Stromal cell of bone marrow (primary cell): ENCODE measurements around the gene WDR88.
"Not testable (repeated sequence)": the region's sequence is repeated elsewhere in the genome, so short reads cannot be mapped to it uniquely, and the experiment has no call there.

Source experiments
- DNase-seq: peaks from one replicate; pipeline ENCODE4 v3.0.0-alpha.2; 2012; ENCODE audit warnings: low read depth

WDR88 gene

DNA sequence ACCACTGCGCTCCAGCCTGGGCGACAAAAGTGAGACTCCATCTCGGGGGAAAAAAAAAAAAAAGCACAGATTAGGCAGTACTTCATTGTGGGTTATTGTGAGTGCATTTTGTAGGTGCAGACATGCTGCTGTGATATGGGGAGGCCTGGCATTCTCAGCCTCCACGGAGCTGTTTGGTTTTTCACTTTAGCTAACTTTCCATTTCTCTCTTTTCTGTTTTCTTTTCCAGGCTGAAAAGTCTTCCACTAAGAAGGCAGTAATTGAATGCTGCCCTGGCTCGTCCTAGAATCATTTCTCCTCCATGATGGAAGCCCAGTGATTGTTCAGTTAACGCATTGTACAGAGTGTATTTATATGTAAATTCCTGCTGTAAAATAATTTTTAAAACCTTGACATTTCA is 2.0 kb upstream of the WDR88 start:
- no peak for DNase-seq

DNA sequence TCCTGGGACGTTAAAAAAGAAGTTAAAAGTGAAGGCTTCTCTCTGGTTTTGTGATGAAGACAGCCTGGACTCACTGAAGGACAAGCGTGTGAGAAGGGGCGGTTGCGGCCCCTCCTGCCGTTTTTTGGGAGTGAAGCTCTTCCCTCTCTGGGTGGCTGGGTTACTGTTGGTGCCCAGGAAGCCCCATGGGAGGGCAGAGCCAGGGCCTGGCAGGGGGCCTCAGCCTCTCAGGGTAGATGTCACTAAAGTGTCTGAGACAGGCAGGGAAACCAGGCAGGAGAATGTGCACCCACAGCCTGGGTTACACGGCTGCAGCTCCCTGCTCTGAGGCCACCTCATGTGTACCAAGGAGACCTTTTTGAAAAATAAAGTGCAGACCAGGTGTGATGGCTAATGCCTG is 1.5 kb upstream of the WDR88 start:
- no peak for DNase-seq

DNA sequence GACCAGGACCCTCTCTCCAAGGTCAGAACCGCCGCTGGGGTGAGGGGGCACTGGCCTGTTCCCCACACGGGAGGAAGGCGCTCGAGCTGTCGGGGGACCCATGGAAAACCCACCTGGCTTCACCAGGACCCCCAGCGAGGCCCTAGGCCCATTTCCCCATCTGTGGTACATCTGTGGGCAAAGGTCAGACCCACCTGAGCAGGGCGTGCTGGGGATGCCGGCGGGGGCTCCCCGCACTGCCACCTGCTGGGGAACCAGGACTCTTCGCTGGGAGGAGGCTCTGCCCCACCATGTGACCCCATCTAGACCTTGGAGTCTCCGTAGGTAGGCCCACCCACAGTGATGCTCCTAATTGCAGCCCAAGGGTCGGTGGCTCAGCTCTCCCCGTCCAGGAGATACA is 511 bp downstream of the WDR88 start:
- DNase-seq, result no peak

DNA sequence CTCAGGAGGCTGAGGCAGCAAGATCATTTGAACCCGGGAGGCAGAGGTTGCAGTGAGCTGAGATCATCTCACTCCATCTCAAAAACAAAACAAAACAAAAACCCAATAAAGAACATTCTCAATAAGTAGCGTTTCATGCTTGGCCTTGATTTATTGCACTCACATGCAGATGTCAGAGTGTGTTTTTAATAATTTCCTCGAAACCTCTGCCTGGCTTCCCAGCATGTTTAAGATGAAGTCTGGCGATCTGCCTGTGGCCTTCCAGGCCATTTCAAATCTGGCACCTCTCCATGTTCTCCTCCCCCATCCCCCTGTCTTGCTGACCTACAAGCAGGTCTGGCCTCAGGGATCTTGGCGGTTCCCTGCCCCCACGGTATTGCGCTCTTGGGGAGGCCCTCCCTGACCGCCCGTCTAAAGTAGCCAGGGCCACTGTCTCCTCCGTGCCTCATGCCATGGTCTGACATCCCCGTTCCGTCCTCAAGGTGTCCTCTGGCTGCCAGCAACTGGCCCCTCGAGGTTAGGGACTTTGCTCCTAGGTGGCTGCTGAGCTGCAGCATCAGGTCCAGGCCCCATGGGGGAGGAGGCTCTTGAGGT is 1.6 kb downstream of the WDR88 start:
- DNase-seq, result no peak

DNA sequence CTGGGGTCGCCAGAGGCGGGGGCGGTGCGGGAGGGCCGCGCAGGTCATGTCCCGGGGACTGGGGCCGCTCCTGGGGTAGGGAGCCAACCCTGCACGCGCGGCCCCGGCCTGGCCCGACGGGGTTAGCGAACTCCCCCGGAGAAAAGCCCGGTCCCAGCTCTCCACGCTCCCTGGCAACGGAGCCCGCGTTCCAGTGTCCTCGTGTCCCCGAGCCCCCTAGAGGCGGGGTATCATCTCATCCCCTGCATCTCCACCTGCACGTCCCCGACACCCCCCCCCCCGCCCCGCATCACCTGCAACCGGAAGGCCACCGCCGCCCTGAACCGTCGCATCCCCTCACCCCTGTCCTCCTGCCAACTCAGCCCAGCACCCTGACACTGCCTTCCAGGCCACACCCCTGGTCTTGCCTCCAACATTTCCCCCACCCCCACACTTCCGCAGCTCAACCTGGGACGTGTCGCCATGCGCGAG is 2.7 kb downstream of the WDR88 start:
- DNase-seq, result no peak

DNA sequence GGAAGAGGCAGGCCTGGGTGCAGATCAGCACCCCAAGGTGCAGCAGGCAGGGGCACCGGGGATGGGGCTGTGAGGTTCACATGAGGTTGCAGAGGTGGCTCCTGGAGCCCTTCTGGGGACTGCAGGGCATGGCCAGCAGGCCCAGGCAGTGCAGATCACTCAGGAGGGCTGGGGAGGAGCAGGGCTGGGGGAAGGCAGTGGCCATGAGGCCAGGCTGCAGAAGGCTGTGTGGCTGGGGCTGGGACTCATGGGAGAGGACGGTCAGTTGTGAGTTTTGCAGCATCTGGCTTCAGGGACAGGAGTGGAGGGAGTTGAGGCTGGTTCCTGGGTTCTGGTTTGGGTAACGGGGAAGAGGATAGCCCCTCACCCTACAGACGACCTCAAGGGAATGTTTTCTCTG is 7.3 kb downstream of the WDR88 start:
- no peak for DNase-seq

DNA sequence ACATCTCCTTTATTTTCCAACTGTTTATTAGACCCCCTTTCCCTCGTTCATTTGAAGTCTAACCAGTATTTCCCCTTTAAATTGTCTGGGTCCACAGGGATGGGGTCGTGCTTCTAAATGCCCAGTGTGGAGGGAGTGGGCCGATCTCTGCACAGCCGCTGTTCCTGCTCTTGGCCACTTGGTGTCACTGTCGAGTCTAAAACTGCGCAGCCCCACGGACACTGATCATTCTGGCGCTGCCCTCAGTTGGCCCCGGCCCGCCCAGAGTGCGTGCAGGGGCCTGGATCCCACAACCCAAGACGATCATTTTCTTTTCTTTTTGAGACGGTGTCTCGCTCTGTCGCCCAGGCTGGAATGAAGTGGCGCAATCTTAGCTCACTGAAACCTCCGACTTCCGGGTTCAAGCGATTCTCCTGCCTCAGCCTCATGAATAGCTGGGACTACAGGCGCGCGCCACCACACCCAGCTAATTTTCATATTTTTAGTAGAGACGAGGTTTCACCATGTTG is 12.0 kb downstream of the WDR88 start:
- DNase-seq, result no peak

DNA sequence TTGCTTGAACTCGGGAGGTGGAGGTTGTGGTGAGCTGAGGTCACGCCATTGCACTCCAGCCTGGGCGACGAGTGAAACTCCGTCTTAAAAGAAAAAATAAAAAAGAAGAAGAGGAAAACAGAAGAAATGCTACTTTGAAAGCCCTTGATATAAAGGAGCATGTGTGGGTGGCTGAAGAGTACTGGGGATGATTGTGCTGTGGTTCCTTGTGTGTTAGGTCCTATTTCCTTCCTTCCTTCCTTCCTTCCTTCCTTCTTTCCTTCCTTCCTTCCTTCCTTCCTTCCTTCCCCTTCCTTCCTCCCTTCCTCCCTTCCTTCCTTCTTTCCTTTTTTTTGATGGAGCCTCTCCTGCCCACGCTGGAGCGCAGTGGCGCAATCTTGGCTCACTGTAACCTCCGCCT is 14.3 kb downstream of the WDR88 start:
- DNase-seq, result no peak

DNA sequence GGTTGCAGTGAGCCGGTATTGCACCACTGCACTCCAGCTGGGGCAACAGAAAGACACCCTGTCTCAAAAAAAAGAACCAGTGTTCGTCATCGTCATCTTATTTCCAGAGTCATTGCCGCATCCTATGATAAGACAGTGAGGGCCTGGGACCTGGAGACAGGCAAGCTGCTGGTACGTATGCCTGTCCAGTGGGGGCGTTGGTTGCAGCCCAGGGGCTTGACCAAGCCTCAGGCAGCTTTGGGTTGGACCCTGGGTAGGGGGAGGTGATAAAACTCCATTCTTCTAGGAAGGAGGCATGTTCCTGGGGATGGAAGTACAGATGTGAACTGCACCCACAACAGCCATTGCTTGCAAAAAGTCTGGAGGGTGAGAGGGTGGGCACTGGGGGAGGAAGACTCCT is 15.6 kb downstream of the WDR88 start:
- no peak for DNase-seq

DNA sequence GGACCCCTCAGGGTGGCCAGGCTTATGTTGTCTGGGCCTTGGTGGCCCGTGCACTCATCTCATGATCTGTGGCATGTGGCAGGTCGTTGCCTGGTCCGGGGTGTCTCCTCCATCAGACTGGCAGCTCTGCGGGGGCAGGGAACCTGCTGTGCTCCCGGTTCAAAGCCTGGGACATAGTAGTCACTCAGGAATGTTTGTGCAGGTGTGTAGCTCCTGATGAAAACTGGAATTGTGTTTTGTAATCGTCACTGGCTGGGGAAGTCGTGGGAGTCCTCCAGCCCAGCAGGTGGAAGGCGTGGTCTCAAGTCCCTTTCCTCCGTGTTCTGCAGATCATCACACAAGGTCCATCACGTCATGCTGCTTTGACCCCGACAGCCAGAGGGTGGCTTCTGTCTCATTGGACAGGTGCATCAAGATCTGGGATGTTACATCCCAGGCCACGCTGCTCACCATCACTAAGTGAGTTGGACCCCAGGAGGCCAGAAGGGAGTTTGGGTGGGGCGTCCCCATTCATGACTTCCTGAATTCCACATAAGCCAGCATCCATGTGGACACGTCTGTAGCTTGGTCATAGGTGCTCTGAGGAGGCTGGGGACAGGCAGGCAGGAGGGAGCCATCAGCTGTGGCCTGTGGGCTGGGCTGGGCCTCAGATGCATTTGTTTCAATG is 19.1 kb downstream of the WDR88 start:
- no peak for DNase-seq

DNA sequence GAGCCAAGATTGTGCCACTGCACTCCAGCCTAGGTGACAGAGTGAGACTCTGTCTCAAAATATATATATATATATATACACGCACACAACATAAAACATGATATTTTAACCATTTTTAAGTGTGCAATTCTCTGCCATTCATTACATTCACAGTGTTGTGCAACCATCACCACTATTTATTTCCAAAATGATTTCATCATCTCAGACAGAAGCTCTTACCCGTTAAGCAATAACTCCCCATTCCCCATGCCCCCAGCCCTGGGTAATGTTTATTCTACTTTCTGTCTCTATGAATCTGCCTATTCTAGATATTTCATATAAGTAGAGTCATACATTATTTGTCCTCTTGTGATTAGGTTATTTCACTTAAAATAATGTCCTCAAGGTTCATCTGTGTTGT is 20.3 kb downstream of the WDR88 start:
- no peak for DNase-seq

DNA sequence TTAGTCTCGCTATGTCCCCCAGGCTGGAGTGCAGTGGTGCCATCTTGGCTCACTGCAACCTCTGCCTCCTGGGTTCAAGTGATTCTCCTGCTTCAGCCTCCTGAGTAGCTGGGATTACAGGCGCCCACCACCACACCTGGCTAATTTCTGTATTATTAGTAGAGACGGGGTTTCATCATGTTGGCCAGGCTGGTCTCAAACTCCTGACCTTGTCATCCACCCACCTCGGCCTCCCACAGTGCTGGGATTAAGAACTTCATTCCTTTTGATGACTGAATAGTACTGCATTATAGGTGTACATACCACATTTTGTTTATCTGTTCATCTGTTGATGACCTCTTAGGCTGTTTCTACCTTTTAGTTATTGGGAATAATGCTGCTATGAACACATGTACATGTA is 20.7 kb downstream of the WDR88 start:
- DNase-seq, result not testable (repeated sequence)

DNA sequence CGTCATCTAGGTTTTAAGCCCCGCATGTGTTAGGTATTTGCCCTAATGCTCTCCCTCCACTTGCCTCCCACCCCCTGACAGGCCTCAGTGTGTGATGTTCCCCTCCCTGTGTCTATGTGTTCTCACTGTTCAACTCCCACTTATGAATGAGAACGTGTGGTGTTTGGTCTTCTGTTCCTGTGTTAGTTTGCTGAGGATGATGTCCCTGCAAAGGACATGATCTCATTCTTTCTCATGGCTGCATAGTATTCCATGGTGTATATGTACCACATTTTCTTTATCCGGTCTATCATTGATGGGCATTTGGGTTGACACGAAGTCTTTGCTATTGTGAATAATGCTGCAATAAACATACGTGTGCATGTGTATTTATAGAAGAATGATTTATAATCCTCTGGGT is 22.4 kb downstream of the WDR88 start:
- DNase-seq, result not testable (repeated sequence)

DNA sequence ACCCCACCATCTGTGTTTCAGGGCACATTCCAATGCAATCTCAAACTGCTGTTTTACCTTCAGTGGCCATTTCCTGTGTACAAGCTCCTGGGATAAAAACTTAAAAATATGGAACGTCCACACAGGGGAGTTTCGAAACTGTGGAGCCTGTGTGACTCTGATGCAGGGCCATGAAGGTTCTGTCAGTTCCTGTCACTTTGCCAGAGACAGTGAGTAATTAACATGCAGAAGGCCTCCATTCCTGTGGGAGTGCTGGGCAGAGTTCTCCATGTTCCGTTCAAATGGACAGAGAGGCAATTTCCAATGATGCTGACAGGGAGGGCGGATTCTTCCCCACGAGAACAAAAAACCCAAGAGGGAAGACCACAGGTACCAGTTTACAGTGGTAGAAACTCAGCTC is 24.4 kb downstream of the WDR88 start:
- DNase-seq, result peak; percentile 44

DNA sequence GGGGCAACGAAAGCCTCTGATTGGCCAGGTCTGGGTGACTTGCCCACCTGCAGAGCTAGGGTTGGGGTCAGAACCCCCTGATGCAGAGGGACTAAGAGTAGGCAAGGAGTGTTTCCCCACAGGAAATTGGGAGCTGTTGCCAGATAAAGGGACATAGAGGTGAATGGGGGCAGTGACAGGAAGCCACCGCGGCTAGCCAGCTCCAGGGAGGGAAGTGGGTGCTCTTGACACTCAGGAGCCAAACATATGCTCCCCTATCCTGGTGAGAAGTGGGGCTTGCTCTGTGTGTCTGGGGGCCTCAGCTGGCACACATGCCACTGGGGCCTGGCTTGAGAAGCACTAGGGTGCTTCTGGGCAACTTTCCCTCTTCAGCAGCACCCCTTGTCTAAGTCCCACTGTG is 26.0 kb downstream of the WDR88 start:
- DNase-seq, result no peak

DNA sequence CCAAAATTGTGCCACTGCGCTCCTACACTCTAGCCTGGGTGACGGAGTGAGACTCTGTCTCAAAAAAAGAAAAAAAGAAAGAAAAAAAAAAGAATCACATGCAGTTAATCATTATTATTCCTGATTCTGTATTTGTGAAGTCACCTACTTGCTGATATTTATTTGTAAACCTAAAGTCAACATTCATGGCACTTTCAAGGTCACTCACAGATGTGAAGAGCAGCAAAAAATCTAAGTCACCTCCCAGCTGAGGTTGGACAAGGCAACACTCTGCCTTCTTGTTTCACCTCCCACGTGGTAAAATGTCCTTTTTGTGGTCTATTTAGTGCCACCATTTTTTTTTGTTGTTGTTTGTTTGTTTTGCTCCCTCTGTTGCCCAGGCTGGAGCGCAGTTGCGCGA is 26.5 kb downstream of the WDR88 start:
- DNase-seq, result no peak

DNA sequence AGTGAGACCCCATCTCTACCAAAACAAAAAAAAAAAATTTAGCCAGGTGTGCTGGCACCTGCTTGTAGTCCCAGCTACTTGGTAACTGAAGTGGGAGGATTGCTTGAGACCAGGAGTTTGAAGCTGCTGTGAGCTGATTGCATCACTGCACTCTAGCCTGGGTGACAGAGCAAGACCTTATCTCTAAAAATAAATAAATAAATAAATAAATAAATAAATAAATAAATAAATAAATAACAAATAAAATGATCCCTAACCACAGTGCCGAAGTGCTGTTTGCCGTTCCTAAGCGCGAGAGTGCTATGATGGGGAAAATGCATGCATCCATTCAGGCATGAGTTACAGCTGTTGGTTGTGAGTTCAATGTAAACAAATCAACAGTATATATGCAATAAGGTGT is 27.2 kb downstream of the WDR88 start:
- DNase-seq, result no peak

DNA sequence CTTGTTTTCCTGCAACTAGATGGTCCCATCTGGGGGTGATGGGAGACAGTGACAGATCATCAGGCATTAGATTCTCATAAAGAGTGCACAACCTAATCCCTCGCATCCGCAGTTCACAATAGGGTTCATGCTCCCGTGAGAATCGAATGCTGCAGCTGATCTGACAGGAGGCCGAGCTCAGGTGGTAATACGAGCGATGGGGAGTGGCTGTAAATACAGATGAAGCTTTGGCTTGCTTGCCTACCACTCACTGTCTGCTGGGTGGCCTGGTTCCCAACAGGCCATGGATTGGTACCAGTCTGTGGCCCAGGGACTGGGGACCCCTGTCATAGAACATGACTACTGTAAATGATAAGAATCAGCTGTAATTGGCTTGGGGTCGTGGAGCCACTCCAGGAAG is 28.0 kb downstream of the WDR88 start:
- no peak for DNase-seq

DNA sequence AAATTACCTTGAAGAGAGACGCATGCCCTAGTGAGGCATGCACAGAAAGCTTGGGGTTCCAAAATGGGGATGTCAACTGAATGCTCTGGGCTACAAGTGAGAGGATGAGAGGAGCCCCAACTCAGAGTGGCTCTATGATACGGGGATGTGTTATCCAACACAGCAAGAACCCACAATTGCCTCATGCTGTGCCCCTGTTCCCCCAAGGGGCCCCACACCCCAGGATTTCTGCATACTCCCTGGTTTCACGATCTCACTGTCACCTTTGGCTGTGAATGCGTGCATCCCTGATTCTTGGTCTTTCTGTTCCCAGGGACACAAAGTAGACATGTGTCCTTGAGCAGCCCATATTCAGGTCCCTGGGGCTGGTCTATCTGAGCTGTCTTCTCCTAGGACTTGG is 29.3 kb downstream of the WDR88 start:
- DNase-seq, result no peak

DNA sequence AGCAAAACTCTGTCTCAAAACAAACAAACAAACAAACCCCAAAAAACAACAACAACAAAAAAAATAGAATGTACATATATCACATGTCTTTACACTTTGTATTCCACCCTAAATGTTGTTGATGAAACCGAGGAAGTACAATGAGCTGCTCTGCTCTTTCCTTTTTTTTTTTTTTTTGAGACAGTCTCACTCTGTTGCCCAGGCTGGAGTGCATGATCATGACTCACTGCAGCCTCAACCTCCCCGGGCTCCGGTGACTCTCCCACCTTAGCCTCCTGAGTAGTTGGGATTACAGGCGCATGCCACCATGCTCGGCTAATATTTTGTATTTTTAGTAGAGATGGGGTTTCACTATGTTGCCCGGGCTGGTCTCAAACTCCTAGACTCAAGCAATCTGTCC is 31.6 kb downstream of the WDR88 start:
- DNase-seq, result no peak

DNA sequence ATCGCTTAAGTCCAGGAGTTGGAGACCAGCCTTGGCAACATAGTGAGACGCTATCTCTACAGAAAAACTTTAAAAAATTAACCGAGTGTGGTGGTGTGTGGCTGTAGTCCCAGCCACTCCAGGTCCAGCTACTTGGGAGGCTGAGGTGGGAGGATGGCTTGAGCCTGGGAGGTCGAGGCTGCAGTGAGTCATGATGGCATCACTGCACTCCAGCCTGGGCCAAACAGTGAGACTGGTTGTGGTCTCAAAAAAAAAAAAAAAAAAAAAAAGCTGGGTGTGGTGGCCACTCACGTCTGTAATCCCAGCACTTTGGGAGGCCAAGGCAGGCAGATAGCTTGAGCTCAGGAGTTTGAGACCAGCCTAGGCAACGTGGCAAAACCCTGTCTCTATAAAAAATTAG is 34.1 kb downstream of the WDR88 start:
- DNase-seq, result not testable (repeated sequence)

DNA sequence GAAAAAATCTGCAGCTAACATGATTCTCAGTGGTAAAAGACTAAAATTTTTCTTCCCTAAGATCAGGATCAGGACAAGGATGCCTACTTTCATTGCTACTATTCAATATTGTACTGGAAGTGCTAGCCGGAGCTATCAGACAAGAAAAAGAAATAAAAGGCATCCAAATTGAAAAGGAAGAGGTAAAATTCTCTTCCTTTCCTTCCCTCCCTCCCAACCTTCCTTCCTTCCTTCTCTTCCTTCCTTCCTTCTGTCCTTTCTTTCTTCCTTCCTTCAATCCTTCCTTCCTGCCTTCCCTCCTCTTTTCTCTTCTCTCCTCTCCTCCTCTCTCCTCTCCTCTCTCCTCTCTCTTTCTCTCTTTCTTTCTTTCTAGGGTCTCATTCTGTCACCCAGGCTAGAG is 35.5 kb downstream of the WDR88 start:
- DNase-seq, result no peak

DNA sequence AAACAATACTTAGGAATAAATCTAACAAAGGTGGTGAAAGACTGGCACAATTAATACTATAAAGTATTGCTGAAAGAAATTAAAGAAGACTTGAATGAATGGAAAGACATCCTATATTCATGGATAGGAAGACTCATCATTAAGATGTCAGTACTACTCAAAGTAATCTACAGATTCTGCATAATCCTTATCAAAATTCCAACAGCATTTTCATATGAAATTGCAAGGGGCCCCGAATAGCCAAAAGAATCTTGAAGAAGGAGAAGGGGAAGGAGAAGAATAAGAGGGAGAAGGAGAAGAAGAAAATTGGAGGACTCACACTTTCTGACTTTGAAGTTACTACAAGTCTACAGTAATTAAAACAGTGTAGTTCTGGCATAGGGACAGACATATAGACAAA is 36.6 kb downstream of the WDR88 start:
- DNase-seq, result no peak

DNA sequence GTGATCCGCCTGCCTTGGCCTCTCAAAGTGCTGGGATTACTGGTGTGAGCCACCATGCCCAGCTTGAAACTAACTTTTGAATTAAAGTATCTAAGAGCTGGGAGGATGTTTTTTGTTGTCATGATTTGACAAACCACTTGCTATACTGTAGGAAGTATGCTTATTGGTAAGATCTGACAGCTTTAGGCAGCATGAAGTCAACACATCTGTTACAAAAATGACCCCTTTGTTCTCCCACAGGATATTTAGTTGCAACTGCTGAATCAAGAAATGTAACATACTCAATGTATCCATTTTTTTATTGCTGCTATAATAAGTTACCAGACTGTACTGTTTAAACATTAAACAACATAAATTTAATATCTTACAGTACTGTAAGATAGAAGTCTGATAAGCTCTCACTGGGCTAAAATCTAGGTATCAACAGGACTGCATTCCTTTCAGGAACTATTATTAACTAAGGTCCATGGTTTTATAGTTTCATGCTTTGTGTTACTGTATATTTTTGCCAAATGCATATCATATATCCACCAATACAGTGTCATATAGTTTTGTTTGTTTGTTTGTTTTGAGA is 39.4 kb downstream of the WDR88 start:
- DNase-seq, result no peak
